Pancreas (tissue), 10 donors: ENCODE data around the gene CREBBP. TPM values are rescaled to one million over a fixed set of nuclear protein-coding genes. Genes with fewer than 3 reads are reported as not detected.

Experiments used
- ATAC-seq, 4 donors: fragments of 200-7000 bp; cut with Tn5 transposase; one replicate each; pipeline versions ENCODE4 v1.8.0 to v1.9.1; 2020; ENCODE audit warnings: mild to moderate bottlenecking in 4 of 4, moderate library complexity in 4 of 4
- DNase-seq, 6 donors: peaks; one replicate each; pipeline ENCODE4 v3.0.0-alpha.2; 2020
- FAIRE-seq: peaks from 2 replicates; lab custom pipeline; 2012; peaks lifted over from hg19 to GRCh38; lab: Jason Lieb, UNC
- H3K27ac ChIP-seq, 4 donors: fragments of 200-600 bp; sonication (generic); 1 replicate in 3 of 4; 2 replicates in 1 of 4; pipeline versions ENCODE4 v1.5.0 to v1.8.0; 2020
- H3K27me3 ChIP-seq, 4 donors: fragments of 200-600 bp; one replicate each; pipeline ENCODE4 v1.8.0; 2021
- H3K36me3 ChIP-seq, 3 donors: fragments of 200-600 bp; sonication (generic) in 1 of 3; one replicate each; pipeline versions ENCODE4 v1.5.0 to v1.8.0; 2020 to 2021
- H3K4me1 ChIP-seq, 3 donors: fragments of 200-600 bp; one replicate each; pipeline ENCODE4 v1.8.0; 2021
- H3K4me3 ChIP-seq, 4 donors: fragments of 200-600 bp; sonication (generic) in 2 of 4; one replicate each; pipeline versions ENCODE4 v1.5.0 to v1.8.0; 2020 to 2021
- H3K9me3 ChIP-seq, 4 donors: fragments of 200-600 bp; one replicate each; pipeline ENCODE4 v1.8.0; 2021
- WGBS, 2 donors: extraction: QIAGEN DNeasy Blood & Tissue Kit; methylation state at CpG; one replicate each; pipeline ENCODE4 v1.1.7; 2013; 5-methylcytosine and 5-hydroxymethylcytosine counted together
- intact Hi-C, 3 donors: fragments of 100-400 bp; cut with DNase I; formaldehyde crosslinking; loops; one replicate each; pipeline versions ENCODE4 v1.11.1 to v1.14.2; 2022
- polyA plus RNA-seq, 2 donors: library from polyadenylated mRNA; stranded (reverse); fragments of 200-250 nt; gene quantifications; one replicate each; pipeline ENCODE4 v1.2.3, GENCODE V29; 2013
- total RNA-seq, 6 donors: library from RNA; stranded (reverse); fragmentation: NEBNext Ultra II Directional in 4 of 6; extraction: Animal tissue kit (Norgen Biotek cat#: 25700) in 4 of 6; gene quantifications; one replicate each; pipeline versions ENCODE4 v1.2.1 to v1.2.4, GENCODE V29; 2021 to 2023
- TF ChIP-seq, protein P1 (sequence below), 4 donors: fragments of 200-600 bp; sonication (generic) in 3 of 4; IDR thresholded peaks; one replicate each; pipeline versions ENCODE4 v1.5.0 to v1.8.0; 2021; ENCODE audit warnings: antibody characterized with exemption in 4 of 4
- donor health status: healthy with polysubstance abuse.
- donor health status: DM: no; HTN: no; CAD: no; lungs with moderate emphysema.
- donor health status: DM: no; HTN: no; CAD: no.
- donor health status: control.
- donor health status: control.
- donor health status: Bipolar disorder and iron deficiency.
- donor health status: DM: yes; HTN: yes; CAD: no.
- donor health status: DM: no; HTN: no; CAD: no.
- donor health status: DM: no; HTN: no; CAD: no.
- donor health status: DM: yes; HTN: yes; CAD: no.

The CREBBP gene
- total and polyA plus RNA-seq, 8 donors: 14.4 to 49.4 (median 30.2) TPM

DNA sequence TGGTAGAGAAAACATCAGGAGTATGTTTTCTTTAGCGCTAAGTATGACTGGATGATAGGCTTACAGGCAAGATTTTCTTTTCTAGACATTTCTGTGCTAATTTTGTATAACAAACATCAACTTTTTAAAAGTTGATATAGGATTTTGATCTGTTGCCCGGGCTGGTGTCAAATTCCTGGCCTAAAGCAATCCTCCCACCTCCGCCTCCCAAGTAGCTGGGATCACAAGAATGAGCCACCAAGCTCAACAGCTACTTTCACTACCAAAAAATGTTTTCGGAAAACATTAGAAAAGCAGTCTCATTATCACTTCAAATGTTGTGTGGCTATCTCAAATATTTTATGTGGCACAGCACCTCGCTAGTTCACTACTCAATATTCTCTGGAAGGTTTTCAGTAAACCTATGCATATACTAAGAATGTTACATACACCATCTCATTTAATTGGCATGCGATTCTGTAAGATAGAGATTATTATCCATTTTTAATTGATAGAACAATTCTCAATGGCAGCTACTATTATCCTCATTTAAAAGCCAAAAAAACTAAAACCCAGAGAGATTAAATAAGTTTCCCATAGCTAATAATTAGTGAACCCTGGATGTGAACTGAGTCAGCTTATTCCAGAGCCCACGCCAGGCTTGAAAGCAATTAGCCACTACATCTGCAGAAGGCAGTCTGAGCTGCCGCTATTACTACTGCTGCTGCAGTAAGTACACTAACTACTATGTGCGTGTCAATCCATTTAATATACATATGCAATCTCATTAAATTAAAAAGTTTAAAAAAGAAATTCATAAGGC lies 41.7 kb downstream of the CREBBP start:
- no peak overlapping the region for H3K27ac ChIP-seq
- no peaks in the 10 kb centered on the region for H3K27me3 ChIP-seq
- DNase-seq (no peak), ATAC-seq (no peak), FAIRE-seq (no peak)
- H3K4me3 ChIP-seq: no peak overlapping the region
- H3K36me3 ChIP-seq: no peaks in the 10 kb centered on the region
- H3K4me1 ChIP-seq: peaks cover 4 to 23% (median 13%) of the 10 kb centered on the region in 3 donors
- intact Hi-C loops: no loop called here
- WGBS, 2 donors: 66 to 67% methylated on average over 9 of the region's 9 CpGs
- TF ChIP-seq, protein P1, sequence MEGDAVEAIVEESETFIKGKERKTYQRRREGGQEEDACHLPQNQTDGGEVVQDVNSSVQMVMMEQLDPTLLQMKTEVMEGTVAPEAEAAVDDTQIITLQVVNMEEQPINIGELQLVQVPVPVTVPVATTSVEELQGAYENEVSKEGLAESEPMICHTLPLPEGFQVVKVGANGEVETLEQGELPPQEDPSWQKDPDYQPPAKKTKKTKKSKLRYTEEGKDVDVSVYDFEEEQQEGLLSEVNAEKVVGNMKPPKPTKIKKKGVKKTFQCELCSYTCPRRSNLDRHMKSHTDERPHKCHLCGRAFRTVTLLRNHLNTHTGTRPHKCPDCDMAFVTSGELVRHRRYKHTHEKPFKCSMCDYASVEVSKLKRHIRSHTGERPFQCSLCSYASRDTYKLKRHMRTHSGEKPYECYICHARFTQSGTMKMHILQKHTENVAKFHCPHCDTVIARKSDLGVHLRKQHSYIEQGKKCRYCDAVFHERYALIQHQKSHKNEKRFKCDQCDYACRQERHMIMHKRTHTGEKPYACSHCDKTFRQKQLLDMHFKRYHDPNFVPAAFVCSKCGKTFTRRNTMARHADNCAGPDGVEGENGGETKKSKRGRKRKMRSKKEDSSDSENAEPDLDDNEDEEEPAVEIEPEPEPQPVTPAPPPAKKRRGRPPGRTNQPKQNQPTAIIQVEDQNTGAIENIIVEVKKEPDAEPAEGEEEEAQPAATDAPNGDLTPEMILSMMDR (IDR thresholded peaks at IDR 0.05): no peak
- no peaks in the 10 kb centered on the region for H3K9me3 ChIP-seq

DNA sequence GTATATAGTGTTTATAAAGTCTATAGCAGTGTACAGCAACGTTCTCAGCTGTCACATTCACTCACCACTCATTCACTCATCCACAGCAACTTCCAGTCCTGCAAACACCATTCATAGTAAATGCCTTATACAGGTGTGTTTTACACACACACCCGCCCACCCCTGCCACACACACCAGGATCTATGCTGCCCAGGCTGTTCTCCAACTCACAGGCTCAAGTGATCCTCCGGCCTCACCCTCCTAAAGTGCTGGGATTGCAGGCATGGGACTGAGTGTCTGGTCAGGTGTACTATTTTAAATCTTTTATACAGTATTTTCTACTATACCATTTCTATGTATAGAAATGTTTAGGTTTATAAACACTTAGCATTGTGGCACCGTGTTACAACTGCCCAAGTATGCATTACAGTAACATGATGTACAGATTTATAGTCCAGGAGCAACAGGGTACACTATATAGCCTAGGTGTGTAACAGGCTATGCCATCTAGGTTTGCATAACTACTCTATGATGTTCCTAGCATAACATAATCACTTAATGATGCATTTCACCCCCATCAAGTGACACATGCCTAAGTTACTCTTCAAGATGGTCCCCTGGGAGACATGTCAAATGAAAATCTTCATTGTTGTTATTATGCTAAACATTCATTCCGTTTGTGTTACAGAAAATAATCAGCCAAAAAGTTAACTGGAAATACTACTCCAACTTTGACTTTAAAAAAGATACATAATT lies 42.5 kb downstream of the CREBBP start:
- Histone ChIP-seq H3K4me3 (no peak overlapping the region), H3K36me3 (no peaks in the 10 kb centered on the region), H3K27ac (no peak overlapping the region), H3K27me3 (no peaks in the 10 kb centered on the region), H3K4me1 (peaks cover 4 to 23% (median 11%) of the 10 kb centered on the region in 3 donors), H3K9me3 (no peaks in the 10 kb centered on the region)
- 68 to 71% methylated on average over 5 of the region's 5 CpGs for WGBS, 2 donors
- no peak for DNase-seq
- intact Hi-C loops: no loop called here
- TF ChIP-seq, protein P1 (IDR thresholded peaks at IDR 0.05): no peak
- no peak for FAIRE-seq
- ATAC-seq: peak in 1 of 4 donors; percentile 19

DNA sequence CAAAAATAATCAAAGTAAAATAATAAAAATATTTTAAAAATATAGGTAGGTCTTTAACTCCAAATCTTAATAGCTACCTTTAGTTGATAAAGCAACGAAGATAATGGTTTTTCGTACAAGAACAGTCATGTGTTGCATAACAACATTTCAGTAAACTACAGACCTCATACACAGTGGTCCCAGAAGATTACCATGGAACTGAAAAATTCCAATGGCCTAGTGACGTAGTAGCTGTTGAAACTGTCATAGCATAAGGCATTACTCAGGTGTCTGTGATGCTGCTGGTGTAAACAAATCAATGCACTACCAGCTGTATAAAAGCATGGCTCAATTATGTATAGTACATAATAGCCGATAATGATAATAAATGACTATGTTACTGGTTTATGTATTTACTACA lies 43.9 kb downstream of the CREBBP start:
- TF ChIP-seq, protein P1 (IDR thresholded peaks at IDR 0.05): no peak
- DNase-seq (no peak), ATAC-seq (no peak), FAIRE-seq (no peak)
- intact Hi-C loops: no loop called here
- 69 to 71% methylated on average over 4 of the region's 4 CpGs for WGBS, 2 donors
- Histone ChIP-seq H3K36me3 (no peaks in the 10 kb centered on the region), H3K4me3 (no peak overlapping the region), H3K27ac (no peak overlapping the region), H3K27me3 (no peaks in the 10 kb centered on the region), H3K9me3 (no peaks in the 10 kb centered on the region), H3K4me1 (peaks cover 4 to 14% (median 6%) of the 10 kb centered on the region in 3 donors)

DNA sequence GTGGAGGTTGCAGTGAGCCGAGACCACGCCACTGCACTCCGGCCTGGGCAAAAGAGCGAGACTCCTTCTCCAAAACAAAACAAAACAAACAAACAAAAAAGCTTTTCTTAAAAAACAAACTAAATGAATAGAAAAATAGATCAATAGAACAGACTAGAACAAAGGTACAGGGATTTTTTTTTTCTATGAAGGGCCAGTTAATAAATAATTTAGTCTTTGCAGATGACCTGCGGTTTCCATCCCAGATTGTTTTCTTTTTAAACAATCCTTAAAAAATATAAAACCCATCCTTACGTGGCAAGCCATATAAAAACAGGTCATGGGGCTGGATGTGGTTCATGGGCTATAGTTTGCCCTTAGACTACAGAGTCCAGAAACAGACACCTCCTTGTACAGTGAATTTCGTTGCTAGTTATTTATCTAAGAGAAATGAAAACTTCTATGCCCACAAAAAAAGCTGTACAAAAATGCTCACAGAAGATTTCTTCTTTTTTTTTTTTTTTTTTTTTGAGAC lies 45.4 kb downstream of the CREBBP start:
- peaks cover 6 to 14% (median 7%) of the 10 kb centered on the region in 3 donors for H3K4me1 ChIP-seq
- intact Hi-C loops: no loop called here
- ATAC-seq (no peak), DNase-seq (no peak), FAIRE-seq (no peak)
- H3K27me3 ChIP-seq: no peaks in the 10 kb centered on the region
- no peak overlapping the region for H3K27ac ChIP-seq
- H3K4me3 ChIP-seq: no peak overlapping the region
- 85 to 90% methylated on average over 7 of the region's 7 CpGs for WGBS, 2 donors
- H3K36me3 ChIP-seq: no peaks in the 10 kb centered on the region
- TF ChIP-seq, protein P1 (IDR thresholded peaks at IDR 0.05): no peak
- H3K9me3 ChIP-seq: no peaks in the 10 kb centered on the region
